Erythroblast (primary cell): ENCODE results near the gene SPATA17.
"Not testable (repeated sequence)": the region's sequence is repeated elsewhere in the genome, so short reads cannot be mapped to it uniquely, and the experiment has no call there.

Experiments
- DNase-seq, 2 experiments: peaks; one replicate each; lab custom pipeline; 2025; lab: John Stamatoyannopoulos, UW
- GATA1 ChIP-seq: IDR thresholded peaks from 2 replicates; pipeline ENCODE4 v1.6.1; 2011; ENCODE audit warnings: low read depth, mild to moderate bottlenecking, control low read depth, low read length, moderate library complexity
- POLR2A ChIP-seq: IDR thresholded peaks from 2 replicates; pipeline ENCODE4 v1.6.1; 2011; ENCODE audit warnings: mild to moderate bottlenecking, low read length

Gene SPATA17

GRCh38 chr1:217630711-217631591 is at the start of gene SPATA17, which contains the start of gene GPATCH2:
Gene SPATA17, plus strand, starts transcription at chr1:217631344. Its CDS starts 35 bp downstream, at chr1:217631379.
Gene GPATCH2, minus strand, starts transcription at chr1:217631090. Its CDS starts 119 bp downstream, at chr1:217630971.
- TF ChIP-seq POLR2A (peak; percentile 82), GATA1 (no peak)
- peak; percentile 94 to 95 for DNase-seq

- DNase-seq: not testable (repeated sequence)
These were observed 46.8 kb upstream of the SPATA17 start for GRCh38 chr1:217584286-217584811.

GRCh38 chr1:217585577-217585976 is 45.6 kb upstream of the SPATA17 start:
- DNase-seq: no peak
- TF ChIP-seq GATA1 (no peak), POLR2A (no peak)

- TF ChIP-seq POLR2A (no peak), GATA1 (no peak)
- DNase-seq: no peak
These were observed 44.6 kb upstream of the SPATA17 start for GRCh38 chr1:217586586-217586985.

- TF ChIP-seq GATA1 (no peak), POLR2A (no peak)
These were observed 40.5 kb upstream of the SPATA17 start for GRCh38 chr1:217590598-217590997.

GRCh38 chr1:217599154-217599553 is 32.0 kb upstream of the SPATA17 start:
- no peak for TF ChIP-seq GATA1
- no peak for TF ChIP-seq POLR2A
- DNase-seq: peak; percentile 54 to 84

More at GRCh38 chr1:217590598-217590997, 40.5 kb upstream of the SPATA17 start:
- no peak for DNase-seq

- no peak for DNase-seq
- TF ChIP-seq GATA1 (no peak), POLR2A (no peak)
These were observed 28.8 kb upstream of the SPATA17 start for GRCh38 chr1:217602380-217602779.

- no peak for TF ChIP-seq GATA1
- TF ChIP-seq POLR2A: no peak
- DNase-seq: no peak
These were observed 25.8 kb upstream of the SPATA17 start for GRCh38 chr1:217605390-217605789.

GRCh38 chr1:217614200-217614712 is 16.9 kb upstream of the SPATA17 start:
- TF ChIP-seq POLR2A: no peak
- no peak for TF ChIP-seq GATA1
- DNase-seq: no peak

- no peak for DNase-seq
- TF ChIP-seq GATA1: no peak
- TF ChIP-seq POLR2A: no peak
These were observed 14.0 kb upstream of the SPATA17 start for GRCh38 chr1:217617126-217617525.

GRCh38 chr1:217620814-217621213 is 10.3 kb upstream of the SPATA17 start:
- DNase-seq: no peak
- TF ChIP-seq GATA1 (no peak), POLR2A (no peak)

- DNase-seq: no peak
- TF ChIP-seq GATA1 (no peak), POLR2A (no peak)
These were observed 9.1 kb upstream of the SPATA17 start for GRCh38 chr1:217622042-217622441.

- TF ChIP-seq GATA1 (no peak), POLR2A (no peak)
- DNase-seq: no peak
These were observed 4.8 kb upstream of the SPATA17 start for GRCh38 chr1:217626321-217626720.

- TF ChIP-seq POLR2A (no peak), GATA1 (no peak)
These were observed 3.7 kb upstream of the SPATA17 start for GRCh38 chr1:217627431-217627830.

More at GRCh38 chr1:217627431-217627830, 3.7 kb upstream of the SPATA17 start:
- DNase-seq: no peak
